Mucosa of descending colon (tissue), 3 donors: ENCODE measurements around the gene TLX2. TPM values are rescaled to one million over a fixed set of nuclear protein-coding genes. Genes with fewer than 3 reads are reported as not detected.

Source experiments
- ATAC-seq: fragments of 200-7000 bp; cut with Tn5 transposase; one replicate; pipeline ENCODE4 v1.9.1; 2020; ENCODE audit warnings: mild to moderate bottlenecking, moderate library complexity
- DNase-seq, 3 donors: peaks; one replicate each; pipeline ENCODE4 v3.0.0-alpha.2; 2020
- H3K36me3 ChIP-seq: fragments of 200-600 bp; one replicate; pipeline ENCODE4 v1.8.0; 2021; ENCODE audit warnings: low read depth, mild to moderate bottlenecking
- H3K4me1 ChIP-seq: fragments of 200-600 bp; one replicate; pipeline ENCODE4 v1.8.0; 2021; ENCODE audit warnings: low read depth, mild to moderate bottlenecking
- H3K4me3 ChIP-seq: fragments of 200-600 bp; one replicate; pipeline ENCODE4 v1.8.0; 2021; ENCODE audit warnings: mild to moderate bottlenecking
- H3K9me3 ChIP-seq: fragments of 200-600 bp; one replicate; pipeline ENCODE4 v1.8.0; 2021; ENCODE audit warnings: mild to moderate bottlenecking
- intact Hi-C, 2 donors: fragments of 100-400 bp; cut with DNase I in 1 of 2; cut with micrococcal nuclease in 1 of 2; formaldehyde crosslinking; loops; one replicate each; pipeline versions ENCODE4 v1.11.0 to v1.11.1; 2022; cut with DNase I, micrococcal nuclease
- total RNA-seq, 3 donors: library from RNA; stranded (reverse); fragmentation: NEBNext Ultra II Directional in 2 of 3; extraction: Animal tissue kit (Norgen Biotek cat#: 25700) in 2 of 3; gene quantifications; one replicate each; pipeline versions ENCODE4 v1.2.1 to v1.2.4, GENCODE V29; 2021 to 2023
- TF ChIP-seq, protein P1 (sequence below): fragments of 200-600 bp; IDR thresholded peaks from one replicate; pipeline ENCODE4 v1.8.0; 2022; ENCODE audit warnings: antibody characterized with exemption, mild to moderate bottlenecking
- donor health status: DM: no; HTN: no; CAD: no; lungs with moderate emphysema.
- donor health status: DM: no; HTN: no; CAD: no.
- donor health status: DM: no; HTN: yes; CAD: no.

TLX2 gene
- total RNA-seq, 3 donors from 2014 or later: 0.17 to 1.6 (median 0.51) TPM

- TF ChIP-seq, protein P1, sequence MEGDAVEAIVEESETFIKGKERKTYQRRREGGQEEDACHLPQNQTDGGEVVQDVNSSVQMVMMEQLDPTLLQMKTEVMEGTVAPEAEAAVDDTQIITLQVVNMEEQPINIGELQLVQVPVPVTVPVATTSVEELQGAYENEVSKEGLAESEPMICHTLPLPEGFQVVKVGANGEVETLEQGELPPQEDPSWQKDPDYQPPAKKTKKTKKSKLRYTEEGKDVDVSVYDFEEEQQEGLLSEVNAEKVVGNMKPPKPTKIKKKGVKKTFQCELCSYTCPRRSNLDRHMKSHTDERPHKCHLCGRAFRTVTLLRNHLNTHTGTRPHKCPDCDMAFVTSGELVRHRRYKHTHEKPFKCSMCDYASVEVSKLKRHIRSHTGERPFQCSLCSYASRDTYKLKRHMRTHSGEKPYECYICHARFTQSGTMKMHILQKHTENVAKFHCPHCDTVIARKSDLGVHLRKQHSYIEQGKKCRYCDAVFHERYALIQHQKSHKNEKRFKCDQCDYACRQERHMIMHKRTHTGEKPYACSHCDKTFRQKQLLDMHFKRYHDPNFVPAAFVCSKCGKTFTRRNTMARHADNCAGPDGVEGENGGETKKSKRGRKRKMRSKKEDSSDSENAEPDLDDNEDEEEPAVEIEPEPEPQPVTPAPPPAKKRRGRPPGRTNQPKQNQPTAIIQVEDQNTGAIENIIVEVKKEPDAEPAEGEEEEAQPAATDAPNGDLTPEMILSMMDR: no peak
- H3K4me3 ChIP-seq: no peak within 1 kb of the TSS
- H3K9me3 ChIP-seq: no peaks in the 10 kb centered on the region
- intact Hi-C loops: no loop called here
- no peaks in the 10 kb centered on the region for H3K36me3 ChIP-seq
- DNase-seq (peak in 1 of 3 donors; percentile 84), ATAC-seq (peak; percentile 60)
- peaks cover 11% of the 10 kb centered on the region for H3K4me1 ChIP-seq
These were observed 11.7 kb downstream of the TLX2 start, which contains the start of gene DQX1 for GRCh38 chr2:74525717-74526648. Gene DQX1 (minus strand): TSS chr2:74526231. CDS start chr2:74525729, 502 bp downstream.

- H3K4me3 ChIP-seq: no peak overlapping the region
- no peaks in the 10 kb centered on the region for H3K9me3 ChIP-seq
- intact Hi-C loops: no loop called here
- H3K36me3 ChIP-seq: no peaks in the 10 kb centered on the region
- ATAC-seq (no peak), DNase-seq (no peak)
- peaks cover 11% of the 10 kb centered on the region for H3K4me1 ChIP-seq
- TF ChIP-seq, protein P1: no peak
These were observed 12.5 kb downstream of the TLX2 start for GRCh38 chr2:74526649-74527230.

GRCh38 chr2:74527741-74528140, 13.5 kb downstream of the TLX2 start:
- DNase-seq (no peak), ATAC-seq (no peak)
- peaks cover 11% of the 10 kb centered on the region for H3K4me1 ChIP-seq
- H3K4me3 ChIP-seq: no peak overlapping the region
- no peaks in the 10 kb centered on the region for H3K36me3 ChIP-seq
- TF ChIP-seq, protein P1: no peak
- intact Hi-C loops: no loop called here
- no peaks in the 10 kb centered on the region for H3K9me3 ChIP-seq

DNA sequence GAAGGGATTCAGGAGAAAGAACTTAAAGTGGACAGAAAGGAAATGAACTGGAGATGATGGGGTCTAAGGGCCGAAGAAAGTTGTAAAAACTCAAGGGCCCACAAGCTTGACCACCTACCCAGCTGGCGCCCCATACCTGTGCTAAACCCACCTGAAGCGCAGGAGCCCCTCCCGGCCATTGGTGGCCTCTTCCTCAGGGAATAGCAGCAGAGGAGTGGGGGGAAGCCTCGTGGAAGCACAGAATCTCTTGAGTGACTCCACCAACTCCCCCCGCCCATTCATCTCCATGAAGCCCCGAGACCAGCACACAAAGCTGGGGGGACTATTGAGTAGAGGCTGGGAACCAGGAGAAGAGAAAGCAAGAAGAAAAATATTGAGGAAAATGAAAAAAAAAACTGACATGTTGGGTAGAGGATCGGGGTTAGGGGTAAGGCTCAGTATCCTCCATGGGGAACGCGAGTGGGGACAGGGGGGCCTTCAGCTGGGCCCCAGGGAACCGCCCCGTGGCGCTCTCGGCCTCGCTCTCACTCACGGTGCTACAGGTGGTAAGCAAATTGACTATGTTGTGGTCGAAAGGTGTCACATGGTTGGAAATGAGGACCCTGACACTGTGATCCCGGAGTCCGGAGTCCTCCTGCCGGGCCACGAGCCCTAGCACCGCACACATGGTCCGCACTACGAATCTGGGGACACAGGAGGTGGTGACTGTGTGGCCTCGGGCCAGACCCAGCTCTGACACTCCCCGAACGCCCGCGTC, 14.5 kb downstream of the TLX2 start:
- DNase-seq: peak in 1 of 3 donors; percentile 54
- intact Hi-C loops: no loop called here
- ATAC-seq: peak; percentile 9
- Histone ChIP-seq H3K36me3 (no peaks in the 10 kb centered on the region), H3K4me1 (peaks cover 11% of the 10 kb centered on the region), H3K4me3 (peak overlapping the region; percentile 79), H3K9me3 (no peaks in the 10 kb centered on the region)
- TF ChIP-seq, protein P1: no peak
